Loucy (cell line): ENCODE measurements around the gene KRTAP22-1.

Source experiments
- H2AFZ ChIP-seq: fragments of 200-600 bp; sonication (generic); 2 replicates; pipeline ENCODE4 v1.6.0; 2016; ENCODE audit warnings: antibody characterized with exemption, mild to moderate bottlenecking, low read length, moderate library complexity
- H3F3A ChIP-seq: fragments of 200-600 bp; 2 replicates; pipeline ENCODE4 v1.6.0; 2016; ENCODE audit warnings: antibody characterized with exemption, low read depth, mild to moderate bottlenecking
- H3K27me3 ChIP-seq: fragments of 200-600 bp; sonication (generic); 2 replicates; pipeline ENCODE4 v1.6.1; 2014; ENCODE audit warnings: low read length, mild to moderate bottlenecking; ENCODE audit not compliant: insufficient read depth, poor library complexity, severe bottlenecking
- H3K36me3 ChIP-seq: fragments of 200-600 bp; sonication (generic); 2 replicates; pipeline ENCODE4 v1.6.1; 2016; ENCODE audit warnings: low read length; ENCODE audit not compliant: insufficient read depth
- H3K4me1 ChIP-seq: fragments of 200-600 bp; sonication (generic); 2 replicates; pipeline ENCODE4 v1.5.1; 2014; ENCODE audit warnings: low read length, mild to moderate bottlenecking; ENCODE audit not compliant: insufficient read depth, poor library complexity, severe bottlenecking
- H3K4me2 ChIP-seq: fragments of 200-600 bp; sonication (generic); 2 replicates; pipeline ENCODE4 v1.6.0; 2014; ENCODE audit warnings: antibody characterized with exemption, low read length, low read depth, mild to moderate bottlenecking; ENCODE audit not compliant: poor library complexity, severe bottlenecking
- H3K4me3 ChIP-seq: fragments of 200-600 bp; sonication (generic); 2 replicates; pipeline ENCODE4 v1.5.1; 2014; ENCODE audit warnings: low read length, mild to moderate bottlenecking, mixed read lengths; ENCODE audit not compliant: poor library complexity, severe bottlenecking
- H3K79me2 ChIP-seq: fragments of 200-600 bp; sonication (generic); 2 replicates; pipeline ENCODE4 v1.6.1; 2014; ENCODE audit warnings: low read length; ENCODE audit not compliant: insufficient read depth
- H3K9ac ChIP-seq: fragments of 200-600 bp; sonication (generic); 2 replicates; pipeline ENCODE4 v1.6.0; 2014; ENCODE audit warnings: mild to moderate bottlenecking, low read depth, low read length, moderate library complexity; ENCODE audit not compliant: poor library complexity, severe bottlenecking
- H3K9me2 ChIP-seq: fragments of 200-600 bp; sonication (generic); replicated peaks from 2 replicates; pipeline ENCODE4 v1.6.1; 2016; ENCODE audit warnings: low read depth, low read length, mixed read lengths
- H3K9me3 ChIP-seq: fragments of 200-600 bp; sonication (generic); 2 replicates; pipeline ENCODE4 v1.6.1; 2014; ENCODE audit warnings: mild to moderate bottlenecking, antibody characterized with exemption, low read length, low read depth; ENCODE audit not compliant: insufficient read depth
- H4K20me1 ChIP-seq: fragments of 200-600 bp; sonication (generic); 2 replicates; pipeline ENCODE4 v1.6.0; 2014; ENCODE audit warnings: antibody characterized with exemption, low read length, mild to moderate bottlenecking; ENCODE audit not compliant: insufficient read depth, poor library complexity, severe bottlenecking
- EZH2phosphoT487 ChIP-seq: fragments of 200-600 bp; IDR thresholded peaks from 2 replicates; pipeline ENCODE4 v1.6.1; 2018; ENCODE audit warnings: antibody characterized with exemption, mild to moderate bottlenecking, moderate library complexity, borderline replicate concordance
- TF ChIP-seq, protein P1 (sequence below): fragments of 200-600 bp; sonication (generic); conservative IDR thresholded peaks from 2 replicates; pipeline ENCODE4 v1.5.1; 2014; ENCODE audit warnings: mild to moderate bottlenecking, antibody characterized with exemption, low read length

The KRTAP22-1 gene

DNA sequence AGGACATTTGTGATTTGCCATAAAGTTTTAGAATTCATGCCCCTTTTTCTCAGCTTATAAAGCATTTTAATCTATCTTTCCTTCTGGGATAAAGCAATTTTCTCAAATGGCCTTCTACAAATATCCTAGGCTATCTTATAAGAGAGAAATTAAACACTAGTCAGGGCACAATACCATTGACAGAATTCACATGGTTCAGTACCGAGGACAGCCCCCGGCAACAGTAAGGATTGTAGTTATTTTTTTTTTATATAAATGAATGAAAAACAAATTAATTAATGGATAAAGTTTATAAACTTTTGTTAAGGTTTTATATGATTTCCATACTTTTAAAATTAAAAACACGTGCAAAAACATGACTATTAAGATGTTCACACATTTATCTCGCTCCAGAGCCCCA lies 27.2 kb downstream of the KRTAP22-1 start:
- Histone ChIP-seq H3K9me3 (peaks cover 8% of the 10 kb centered on the region; the same call in 1 of the 2 replicates), H3F3A (no peaks in the 10 kb centered on the region)
- TF ChIP-seq, protein P1, sequence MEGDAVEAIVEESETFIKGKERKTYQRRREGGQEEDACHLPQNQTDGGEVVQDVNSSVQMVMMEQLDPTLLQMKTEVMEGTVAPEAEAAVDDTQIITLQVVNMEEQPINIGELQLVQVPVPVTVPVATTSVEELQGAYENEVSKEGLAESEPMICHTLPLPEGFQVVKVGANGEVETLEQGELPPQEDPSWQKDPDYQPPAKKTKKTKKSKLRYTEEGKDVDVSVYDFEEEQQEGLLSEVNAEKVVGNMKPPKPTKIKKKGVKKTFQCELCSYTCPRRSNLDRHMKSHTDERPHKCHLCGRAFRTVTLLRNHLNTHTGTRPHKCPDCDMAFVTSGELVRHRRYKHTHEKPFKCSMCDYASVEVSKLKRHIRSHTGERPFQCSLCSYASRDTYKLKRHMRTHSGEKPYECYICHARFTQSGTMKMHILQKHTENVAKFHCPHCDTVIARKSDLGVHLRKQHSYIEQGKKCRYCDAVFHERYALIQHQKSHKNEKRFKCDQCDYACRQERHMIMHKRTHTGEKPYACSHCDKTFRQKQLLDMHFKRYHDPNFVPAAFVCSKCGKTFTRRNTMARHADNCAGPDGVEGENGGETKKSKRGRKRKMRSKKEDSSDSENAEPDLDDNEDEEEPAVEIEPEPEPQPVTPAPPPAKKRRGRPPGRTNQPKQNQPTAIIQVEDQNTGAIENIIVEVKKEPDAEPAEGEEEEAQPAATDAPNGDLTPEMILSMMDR, result no peak

DNA sequence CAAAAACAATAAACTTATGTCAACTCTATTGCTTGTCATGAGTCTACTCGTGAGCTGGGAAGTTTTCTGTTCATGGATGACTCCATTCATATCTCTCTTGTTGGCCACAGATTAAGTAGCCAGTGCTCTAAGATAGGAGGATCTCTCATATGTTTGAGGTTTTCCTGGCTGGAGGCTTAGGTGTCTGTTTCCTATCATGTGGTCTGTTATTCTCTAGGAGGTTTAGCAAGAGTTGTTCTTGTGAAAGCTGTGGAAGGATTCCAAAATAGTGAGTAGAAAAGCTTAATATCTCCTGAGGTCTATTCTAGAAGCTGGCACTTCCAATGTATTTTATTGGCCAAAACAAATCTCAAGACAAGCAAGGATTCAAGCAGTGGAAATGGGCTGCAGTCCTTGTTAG lies 28.3 kb downstream of the KRTAP22-1 start:
- Histone ChIP-seq H3K4me1 (no peaks in the 10 kb centered on the region), H3K9me3 (peaks cover 8% of the 10 kb centered on the region; the same call in 1 of the 2 replicates), H3K4me2 (no peak overlapping the region), H3K4me3 (no peak overlapping the region), H3K27me3 (no peaks in the 10 kb centered on the region), H4K20me1 (no peaks in the 10 kb centered on the region), H2AFZ (no peak overlapping the region), H3K9ac (no peak overlapping the region), H3K79me2 (no peaks in the 10 kb centered on the region), H3K9me2 (no peaks in the 10 kb centered on the region), H3K36me3 (no peaks in the 10 kb centered on the region), H3F3A (no peaks in the 10 kb centered on the region)
- no peak for TF ChIP-seq EZH2phosphoT487
- TF ChIP-seq, protein P1, result no peak

More for the DNA sequence above, 27.2 kb downstream of the KRTAP22-1 start:
- Histone ChIP-seq H3K36me3 (no peaks in the 10 kb centered on the region), H3K4me3 (no peak overlapping the region), H4K20me1 (no peaks in the 10 kb centered on the region), H3K79me2 (no peaks in the 10 kb centered on the region), H3K4me1 (no peaks in the 10 kb centered on the region), H2AFZ (no peak overlapping the region), H3K9ac (no peak overlapping the region), H3K9me2 (no peaks in the 10 kb centered on the region), H3K4me2 (no peak overlapping the region), H3K27me3 (no peaks in the 10 kb centered on the region)

- no peak within 1 kb of the TSS for H2AFZ ChIP-seq
- H3K36me3 ChIP-seq, result no peaks in the 10 kb centered on the region
- no peak within 1 kb of the TSS for H3K4me2 ChIP-seq
- no peaks in the 10 kb centered on the region for H3K9me2 ChIP-seq
- H3K79me2 ChIP-seq, result no peaks in the 10 kb centered on the region
- H3K9ac ChIP-seq, result no peak within 1 kb of the TSS
- no peaks in the 10 kb centered on the region for H3F3A ChIP-seq
- H3K9me3 ChIP-seq, result no peaks in the 10 kb centered on the region
- no peak within 1 kb of the TSS for H3K4me3 ChIP-seq
- no peaks in the 10 kb centered on the region for H4K20me1 ChIP-seq
- TF ChIP-seq EZH2phosphoT487, result no peak
- TF ChIP-seq, protein P1, result no peak
- no peaks in the 10 kb centered on the region for H3K27me3 ChIP-seq
- no peaks in the 10 kb centered on the region for H3K4me1 ChIP-seq
Observed at GRCh38 chr21:30634906-30635305, 34.0 kb downstream of the KRTAP22-1 start, which contains the start of gene KRTAP20-2. Gene KRTAP20-2, plus strand, starts transcription at chr21:30635206. Its CDS starts 58 bp downstream, at chr21:30635264.
